ENCODE data around the gene KRTAP22-2. TPM values are rescaled to one million over a fixed set of nuclear protein-coding genes. Genes with fewer than 3 reads are reported as not detected.

The KRTAP22-2 gene
- total and polyA plus RNA-seq, 2 donors (not counting 1 experiment from before 2014, with no cell fraction given): not detected

DNA sequence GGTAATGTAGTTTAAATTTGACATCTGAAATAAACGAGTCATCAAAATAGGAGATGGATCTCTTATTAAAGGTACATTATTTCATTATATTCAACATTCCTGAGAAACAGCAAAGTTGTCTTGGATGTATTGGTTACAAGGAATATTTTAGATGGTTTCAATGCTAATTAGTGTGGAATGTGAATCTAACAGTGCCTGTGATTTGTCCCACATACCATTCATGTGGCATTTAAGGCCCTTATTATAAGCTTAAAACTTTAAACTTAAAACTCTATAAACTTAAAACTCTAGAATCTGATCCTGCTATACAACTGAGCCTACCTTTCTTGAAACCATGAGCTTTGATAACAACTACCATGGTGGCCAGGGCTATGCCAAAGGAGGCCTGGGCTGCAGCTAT, 10.6 kb upstream of the KRTAP22-2 start, which contains the start of gene KRTAP22-1:
KRTAP22-1 (plus strand) TSS at position 301 of the 400 bp plus-strand sequence.
- TF ChIP-seq, protein P1, sequence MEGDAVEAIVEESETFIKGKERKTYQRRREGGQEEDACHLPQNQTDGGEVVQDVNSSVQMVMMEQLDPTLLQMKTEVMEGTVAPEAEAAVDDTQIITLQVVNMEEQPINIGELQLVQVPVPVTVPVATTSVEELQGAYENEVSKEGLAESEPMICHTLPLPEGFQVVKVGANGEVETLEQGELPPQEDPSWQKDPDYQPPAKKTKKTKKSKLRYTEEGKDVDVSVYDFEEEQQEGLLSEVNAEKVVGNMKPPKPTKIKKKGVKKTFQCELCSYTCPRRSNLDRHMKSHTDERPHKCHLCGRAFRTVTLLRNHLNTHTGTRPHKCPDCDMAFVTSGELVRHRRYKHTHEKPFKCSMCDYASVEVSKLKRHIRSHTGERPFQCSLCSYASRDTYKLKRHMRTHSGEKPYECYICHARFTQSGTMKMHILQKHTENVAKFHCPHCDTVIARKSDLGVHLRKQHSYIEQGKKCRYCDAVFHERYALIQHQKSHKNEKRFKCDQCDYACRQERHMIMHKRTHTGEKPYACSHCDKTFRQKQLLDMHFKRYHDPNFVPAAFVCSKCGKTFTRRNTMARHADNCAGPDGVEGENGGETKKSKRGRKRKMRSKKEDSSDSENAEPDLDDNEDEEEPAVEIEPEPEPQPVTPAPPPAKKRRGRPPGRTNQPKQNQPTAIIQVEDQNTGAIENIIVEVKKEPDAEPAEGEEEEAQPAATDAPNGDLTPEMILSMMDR (IDR thresholded peaks at IDR 0.05): no peak
- Mint-ChIP-seq H3K4me3 (no peak within 1 kb of the TSS), H3K27ac (no peak within 1 kb of the TSS), H3K4me1 (no peaks in the 10 kb centered on the region), H3K9me3 (ENCODE audit: insufficient read depth) (peaks cover 4% of the 10 kb centered on the region), H3K27me3 (no peaks in the 10 kb centered on the region)
- peaks cover 0 to 2% (median 0%) of the 10 kb centered on the region in 3 donors for H3K9me3 ChIP-seq (ENCODE audit: control extremely low read depth in 1 of 3, control insufficient read depth in 2 of 3, insufficient read depth in 1 of 3, low read length in 2 of 3)
- no peaks in the 10 kb centered on the region for H3K79me2 ChIP-seq (ENCODE audit: control insufficient read depth, insufficient read depth, low read length)
- no peak within 1 kb of the TSS for H3K4me2 ChIP-seq (replicated peaks; ENCODE audit: low read depth, low read length, poor library complexity, severe bottlenecking)
- no peak within 1 kb of the TSS for H3K9ac ChIP-seq (ENCODE audit: low read length)
- no peak within 1 kb of the TSS for H2AFZ ChIP-seq (ENCODE audit: insufficient read depth, low read depth, low read length, poor library complexity, severe bottlenecking)
- no peaks in the 10 kb centered on the region for H3K27me3 ChIP-seq (replicated peaks in 1 of 4; ENCODE audit: control extremely low read depth in 1 of 4, control insufficient read depth in 3 of 4, insufficient read depth in 4 of 4, low read length in 3 of 4)
- ChIA-PET CTCF (no interaction called here), POLR2A (no interaction called here)
- intact Hi-C loops (cut with micrococcal nuclease): no loop called here
- no peaks in the 10 kb centered on the region for H3K4me1 ChIP-seq (ENCODE audit: control insufficient read depth in 2 of 2, insufficient read depth in 2 of 2, low read length in 2 of 2)
- H3K36me3 ChIP-seq (replicated peaks in 1 of 2; ENCODE audit: control extremely low read depth in 1 of 2, control insufficient read depth in 1 of 2, extremely low read depth in 1 of 2, insufficient read depth in 2 of 2, low read length in 1 of 2): no peaks in the 10 kb centered on the region
- WGBS (ENCODE audit: insufficient coverage): no CpG with 5 or more reads among the region's 1 CpG
- H3K4me3 ChIP-seq (ENCODE audit: control extremely low read depth in 1 of 5, extremely low read depth in 1 of 5, insufficient read depth in 1 of 5, low read depth in 2 of 5, low read length in 4 of 5): no peak within 1 kb of the TSS
- no peak for ATAC-seq (ENCODE audit: low read depth)
- H4K20me1 ChIP-seq (ENCODE audit: control insufficient read depth, insufficient read depth, low read length, poor library complexity, severe bottlenecking): no peaks in the 10 kb centered on the region
- no peak within 1 kb of the TSS for H3K27ac ChIP-seq (ENCODE audit: low read length in 2 of 2)
- DNase-seq: no peak

DNA sequence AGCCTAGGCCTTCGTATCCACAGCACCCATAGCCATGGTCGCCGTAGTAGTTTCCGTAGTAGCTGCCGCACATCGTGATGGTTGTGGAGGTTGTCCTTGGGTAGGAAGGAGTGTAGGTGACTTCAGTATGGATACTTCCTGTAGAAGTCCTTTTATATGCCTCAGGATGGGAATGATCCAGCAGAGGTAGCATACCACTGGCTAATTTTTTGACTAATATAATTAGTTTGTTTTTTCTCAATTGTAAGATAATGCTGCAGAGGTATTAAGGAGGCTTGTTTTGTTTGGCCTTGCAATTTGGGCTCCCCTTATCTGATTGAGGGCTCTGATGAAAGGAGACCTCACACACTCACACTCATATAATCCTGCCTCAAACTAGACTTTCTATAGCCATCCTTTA, 8.6 kb upstream of the KRTAP22-2 start, which contains the start of gene KRTAP6-2:
KRTAP6-2 (minus strand) TSS at position 101 of the 400 bp plus-strand sequence; CDS start at position 73, 28 bp downstream.
- WGBS (ENCODE audit: insufficient coverage): 98% methylated on average over 6 of the region's 6 CpGs
- Histone ChIP-seq H4K20me1 (ENCODE audit: control insufficient read depth, insufficient read depth, low read length, poor library complexity, severe bottlenecking) (no peaks in the 10 kb centered on the region), H3K4me1 (ENCODE audit: control insufficient read depth in 2 of 2, insufficient read depth in 2 of 2, low read length in 2 of 2) (no peaks in the 10 kb centered on the region), H3K9me3 (ENCODE audit: control extremely low read depth in 1 of 3, control insufficient read depth in 2 of 3, insufficient read depth in 1 of 3, low read length in 2 of 3) (peaks cover 0 to 2% (median 0%) of the 10 kb centered on the region in 3 donors), H3K4me2 (replicated peaks; ENCODE audit: low read depth, low read length, poor library complexity, severe bottlenecking) (no peak within 1 kb of the TSS), H3K4me3 (ENCODE audit: control extremely low read depth in 1 of 5, extremely low read depth in 1 of 5, insufficient read depth in 1 of 5, low read depth in 2 of 5, low read length in 4 of 5) (no peak within 1 kb of the TSS), H3K36me3 (replicated peaks in 1 of 2; ENCODE audit: control extremely low read depth in 1 of 2, control insufficient read depth in 1 of 2, extremely low read depth in 1 of 2, insufficient read depth in 2 of 2, low read length in 1 of 2) (no peaks in the 10 kb centered on the region), H3K27ac (ENCODE audit: low read length in 2 of 2) (no peak within 1 kb of the TSS), H3K9ac (ENCODE audit: low read length) (no peak within 1 kb of the TSS), H3K27me3 (replicated peaks in 1 of 4; ENCODE audit: control extremely low read depth in 1 of 4, control insufficient read depth in 3 of 4, insufficient read depth in 4 of 4, low read length in 3 of 4) (no peaks in the 10 kb centered on the region), H3K79me2 (ENCODE audit: control insufficient read depth, insufficient read depth, low read length) (no peaks in the 10 kb centered on the region), H2AFZ (ENCODE audit: insufficient read depth, low read depth, low read length, poor library complexity, severe bottlenecking) (no peak within 1 kb of the TSS)
- H3K27me3 Mint-ChIP-seq: no peaks in the 10 kb centered on the region
- H3K4me3 Mint-ChIP-seq: no peak within 1 kb of the TSS
- ChIA-PET POLR2A (no interaction called here), CTCF (no interaction called here)
- TF ChIP-seq, protein P1 (IDR thresholded peaks at IDR 0.05): no peak
- TF ChIP-seq EZH2 (IDR thresholded peaks at IDR 0.05; ENCODE audit: borderline replicate concordance, insufficient read depth, low read depth, low read length, poor library complexity, severe bottlenecking): no peak
- no peak within 1 kb of the TSS for H3K27ac Mint-ChIP-seq
- DNase-seq: no peak
- H3K9me3 Mint-ChIP-seq (ENCODE audit: insufficient read depth): peaks cover 8% of the 10 kb centered on the region
- intact Hi-C loops (cut with micrococcal nuclease): no loop called here
- no peaks in the 10 kb centered on the region for H3K4me1 Mint-ChIP-seq
- no peak for ATAC-seq (ENCODE audit: low read depth)

All from B cell (primary cell).